GM23248 (cell line): Measurements from ENCODE around the gene PRKCA. TPM values are rescaled to one million over a fixed set of nuclear protein-coding genes. Genes with fewer than 3 reads are reported as not detected.
A peak's percentile ranks its signal among the peaks of the same experiment; 100 is the strongest.

Experiments used
- DNase-seq: peaks from one replicate; pipeline ENCODE4 v3.0.0-alpha.2; 2015
- H2AFZ ChIP-seq: fragments of 200-600 bp; sonication (generic); 2 replicates; pipeline ENCODE4 v1.6.1; 2016; ENCODE audit warnings: antibody characterized with exemption
- H3F3A ChIP-seq: fragments of 200-600 bp; sonication (generic); 2 replicates; pipeline ENCODE4 v1.6.1; 2016; ENCODE audit warnings: mild to moderate bottlenecking, antibody characterized with exemption, mixed run types; ENCODE audit not compliant: insufficient read depth
- H3K27ac ChIP-seq: fragments of 200-600 bp; sonication (generic); 2 replicates; pipeline ENCODE4 v1.5.1; 2016; ENCODE audit warnings: mild to moderate bottlenecking
- H3K27me3 ChIP-seq: fragments of 200-600 bp; sonication (generic); replicated peaks from 2 replicates; pipeline ENCODE4 v1.6.1; 2016; ENCODE audit warnings: mild to moderate bottlenecking; ENCODE audit not compliant: insufficient read depth
- H3K36me3 ChIP-seq: fragments of 200-600 bp; sonication (generic); 2 replicates; pipeline ENCODE4 v1.6.1; 2016; ENCODE audit warnings: low read depth, mild to moderate bottlenecking
- H3K4me1 ChIP-seq: fragments of 200-600 bp; sonication (generic); 2 replicates; pipeline ENCODE4 v1.6.1; 2016; ENCODE audit warnings: mild to moderate bottlenecking; ENCODE audit not compliant: insufficient read depth
- H3K4me2 ChIP-seq: fragments of 200-600 bp; sonication (generic); one replicate; pipeline ENCODE4 v1.6.1; 2016; ENCODE audit warnings: mild to moderate bottlenecking; ENCODE audit not compliant: unreplicated experiment
- H3K4me3 ChIP-seq: fragments of 200-600 bp; sonication (generic); 2 replicates; pipeline ENCODE4 v1.5.1; 2016; ENCODE audit warnings: mild to moderate bottlenecking
- H3K79me2 ChIP-seq: fragments of 200-600 bp; sonication (generic); 2 replicates; pipeline ENCODE4 v1.6.1; 2016; ENCODE audit warnings: mild to moderate bottlenecking; ENCODE audit not compliant: insufficient read depth
- H3K9ac ChIP-seq: fragments of 200-600 bp; sonication (generic); 2 replicates; pipeline ENCODE4 v1.6.1; 2016; ENCODE audit warnings: mild to moderate bottlenecking
- H3K9me2 ChIP-seq: fragments of 200-600 bp; sonication (generic); 2 replicates; pipeline ENCODE4 v1.6.1; 2016; ENCODE audit warnings: mixed run types, mild to moderate bottlenecking, moderate library complexity; ENCODE audit not compliant: insufficient read depth
- H3K9me3 ChIP-seq: fragments of 200-600 bp; sonication (generic); one replicate; pipeline ENCODE4 v1.6.1; 2017; ENCODE audit warnings: low read depth
- H4K20me1 ChIP-seq: fragments of 200-600 bp; sonication (generic); 2 replicates; pipeline ENCODE4 v1.6.0; 2016; ENCODE audit not compliant: insufficient read depth
- EZH2 ChIP-seq: fragments of 200-600 bp; sonication (generic); IDR thresholded peaks from 2 replicates; pipeline ENCODE4 v1.6.1; 2018; ENCODE audit warnings: antibody characterized with exemption, mild to moderate bottlenecking; ENCODE audit not compliant: insufficient read depth, poor library complexity, severe bottlenecking
- EZH2phosphoT487 ChIP-seq: fragments of 200-600 bp; sonication (generic); IDR thresholded peaks from 2 replicates; pipeline ENCODE4 v1.6.1; 2018; ENCODE audit warnings: antibody characterized with exemption, moderate library complexity, mild to moderate bottlenecking, low read depth; ENCODE audit not compliant: insufficient read depth
- WGBS, 2 experiments: methylation state at CpG; one replicate each; pipeline ENCODE4 v1.1.6; 2015 to 2017; ENCODE audit warnings: low lambda C conversion rate in 2 of 2, low coverage in 1 of 2; ENCODE audit errors: missing lambda C conversion rate in 2 of 2; 5-methylcytosine and 5-hydroxymethylcytosine counted together
- in situ Hi-C: fragments of 300-500 bp; cut with MboI; formaldehyde crosslinking; loops from 2 replicates; pipeline ENCODE4 v1.15.0; 2020
- polyA plus RNA-seq: library from polyadenylated mRNA; unstranded; fragments of >200 nt; fragmentation: Nextera tagmentation; extraction: Ambion mirVana; gene quantifications from 2 replicates; pipeline ENCODE4 v1.2.1, GENCODE V29; 2016
- total RNA-seq: library from RNA; depleted of rRNA; stranded (reverse); fragments of >200 nt; shearing (Covaris generic); gene quantifications from 2 replicates; pipeline ENCODE4 v1.2.3, GENCODE V29; 2014

Gene PRKCA
- total and polyA plus RNA-seq, 2 experiments from 2014 or later = 17.3 to 28.5 TPM

DNA sequence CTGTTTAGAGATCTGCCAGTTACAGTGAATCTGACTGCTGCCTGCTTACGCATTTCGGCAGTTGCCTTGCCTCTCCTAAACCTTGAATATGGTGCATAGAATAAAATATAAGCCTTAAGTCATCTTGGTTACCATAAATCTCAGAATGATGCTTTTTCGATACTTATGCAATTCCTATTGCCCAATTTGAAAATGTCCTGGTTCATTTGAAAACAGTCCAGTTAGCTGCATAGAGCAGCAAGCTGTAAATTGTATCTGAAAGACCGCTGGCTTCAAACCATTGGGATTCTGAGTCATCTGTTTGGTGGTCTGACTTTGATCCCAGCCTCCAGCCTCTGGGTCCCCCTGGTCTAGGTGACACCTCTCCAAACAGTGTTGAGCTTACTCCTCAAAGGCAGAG, 2.7 kb upstream of the PRKCA start:
- H3K27ac ChIP-seq = no peak overlapping the region
- 95 to 97% methylated on average over 4 of the region's 4 CpGs for WGBS, 2 experiments
- H3F3A ChIP-seq = peaks cover 7% of the 10 kb centered on the region
- in situ Hi-C loops = no loop called here
- no peak overlapping the region for H3K4me3 ChIP-seq
- no peak overlapping the region for H3K4me2 ChIP-seq
- H3K79me2 ChIP-seq = peaks cover 33% of the 10 kb centered on the region
- no peaks in the 10 kb centered on the region for H3K36me3 ChIP-seq
- TF ChIP-seq EZH2phosphoT487 = no peak
- TF ChIP-seq EZH2 = no peak
- H3K9me2 ChIP-seq = no peaks in the 10 kb centered on the region
- H2AFZ ChIP-seq = no peak overlapping the region
- H3K9me3 ChIP-seq = no peaks in the 10 kb centered on the region
- H3K9ac ChIP-seq = no peak overlapping the region
- no peak for DNase-seq
- H3K27me3 ChIP-seq = no peaks in the 10 kb centered on the region
- no peaks in the 10 kb centered on the region for H4K20me1 ChIP-seq
- H3K4me1 ChIP-seq = peaks cover 16% of the 10 kb centered on the region

DNA sequence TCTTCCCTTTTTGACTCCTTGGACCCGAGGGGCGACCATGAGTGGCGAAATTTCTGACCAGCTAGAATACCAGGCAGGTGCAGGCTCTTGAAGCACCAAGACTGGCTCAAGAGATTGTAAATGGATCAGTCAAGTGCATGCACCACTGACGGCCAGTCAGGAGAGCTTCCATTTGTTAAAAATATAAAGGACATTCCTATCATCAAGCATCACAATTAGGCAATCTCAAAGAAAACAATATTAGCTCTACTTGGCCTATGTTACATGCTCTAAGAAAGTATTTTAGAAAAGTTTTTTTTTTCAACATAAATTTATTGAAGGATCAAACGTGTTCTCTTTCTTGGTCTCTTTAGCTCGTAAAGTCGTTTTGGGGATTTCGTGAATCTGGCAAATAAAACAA, 1.5 kb upstream of the PRKCA start:
- peak overlapping the region; percentile 88; the same call in 1 of the 2 replicates for H3K4me3 ChIP-seq
- H3K79me2 ChIP-seq = peaks cover 46% of the 10 kb centered on the region
- H3K27ac ChIP-seq = no peak overlapping the region
- H3K9me3 ChIP-seq = no peaks in the 10 kb centered on the region
- WGBS, 2 experiments = 72 to 81% methylated on average over 8 of the region's 8 CpGs
- in situ Hi-C loops = no loop called here
- no peaks in the 10 kb centered on the region for H4K20me1 ChIP-seq
- no peaks in the 10 kb centered on the region for H3K9me2 ChIP-seq
- 0 out of 2 replicates have a peak overlapping the region, but pooled peaks have one; percentile 83 for H3K9ac ChIP-seq
- H2AFZ ChIP-seq = no peak overlapping the region
- 0 out of 2 replicates have a peak, but pooled peaks cover 4% of the 10 kb centered on the region for H3K36me3 ChIP-seq
- TF ChIP-seq EZH2phosphoT487 (no peak), EZH2 (no peak)
- peaks cover 29% of the 10 kb centered on the region for H3K4me1 ChIP-seq
- DNase-seq = peak; percentile 20
- H3F3A ChIP-seq = peaks cover 8% of the 10 kb centered on the region
- no peak overlapping the region for H3K4me2 ChIP-seq
- no peaks in the 10 kb centered on the region for H3K27me3 ChIP-seq

DNA sequence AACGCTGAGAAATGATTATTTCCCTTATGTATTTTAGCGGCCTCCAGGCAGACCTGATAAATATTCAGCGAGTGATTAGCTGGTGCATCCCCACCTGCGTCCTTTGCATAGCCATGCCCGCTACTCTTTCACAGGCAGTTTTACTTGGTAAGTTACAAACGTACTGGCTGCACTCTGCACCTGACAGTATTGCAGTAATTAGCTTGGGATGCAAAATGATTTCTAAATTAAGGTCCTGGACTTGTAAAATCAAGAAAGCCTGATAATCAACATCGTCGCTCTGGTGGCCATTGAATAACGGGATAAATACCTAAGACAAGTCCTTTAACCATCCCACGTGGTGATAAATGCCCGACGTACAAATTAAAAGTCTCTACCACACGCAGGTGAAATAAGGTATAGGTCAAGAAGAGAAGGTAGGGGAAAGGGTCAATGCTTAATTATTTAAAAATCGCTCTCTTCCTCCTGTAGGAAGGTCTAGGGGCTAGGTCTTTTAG, 998 bp upstream of the PRKCA start:
- Histone ChIP-seq H3K9me2 (no peaks in the 10 kb centered on the region), H3K79me2 (peaks cover 50% of the 10 kb centered on the region), H4K20me1 (no peaks in the 10 kb centered on the region), H3K9me3 (no peaks in the 10 kb centered on the region), H3F3A (peaks cover 13% of the 10 kb centered on the region), H3K9ac (peak overlapping the region; percentile 83), H3K4me3 (peak overlapping the region; percentile 88), H3K27ac (no peak overlapping the region), H3K4me1 (peaks cover 33% of the 10 kb centered on the region), H3K36me3 (0 out of 2 replicates have a peak, but pooled peaks cover 4% of the 10 kb centered on the region), H2AFZ (peak overlapping the region; percentile 87), H3K27me3 (no peaks in the 10 kb centered on the region), H3K4me2 (peak overlapping the region; percentile 97)
- WGBS, 2 experiments = 41 to 42% methylated on average over 14 of the region's 14 CpGs
- DNase-seq = no peak
- TF ChIP-seq EZH2phosphoT487 (no peak), EZH2 (no peak)
- in situ Hi-C loops = no loop called here

DNA sequence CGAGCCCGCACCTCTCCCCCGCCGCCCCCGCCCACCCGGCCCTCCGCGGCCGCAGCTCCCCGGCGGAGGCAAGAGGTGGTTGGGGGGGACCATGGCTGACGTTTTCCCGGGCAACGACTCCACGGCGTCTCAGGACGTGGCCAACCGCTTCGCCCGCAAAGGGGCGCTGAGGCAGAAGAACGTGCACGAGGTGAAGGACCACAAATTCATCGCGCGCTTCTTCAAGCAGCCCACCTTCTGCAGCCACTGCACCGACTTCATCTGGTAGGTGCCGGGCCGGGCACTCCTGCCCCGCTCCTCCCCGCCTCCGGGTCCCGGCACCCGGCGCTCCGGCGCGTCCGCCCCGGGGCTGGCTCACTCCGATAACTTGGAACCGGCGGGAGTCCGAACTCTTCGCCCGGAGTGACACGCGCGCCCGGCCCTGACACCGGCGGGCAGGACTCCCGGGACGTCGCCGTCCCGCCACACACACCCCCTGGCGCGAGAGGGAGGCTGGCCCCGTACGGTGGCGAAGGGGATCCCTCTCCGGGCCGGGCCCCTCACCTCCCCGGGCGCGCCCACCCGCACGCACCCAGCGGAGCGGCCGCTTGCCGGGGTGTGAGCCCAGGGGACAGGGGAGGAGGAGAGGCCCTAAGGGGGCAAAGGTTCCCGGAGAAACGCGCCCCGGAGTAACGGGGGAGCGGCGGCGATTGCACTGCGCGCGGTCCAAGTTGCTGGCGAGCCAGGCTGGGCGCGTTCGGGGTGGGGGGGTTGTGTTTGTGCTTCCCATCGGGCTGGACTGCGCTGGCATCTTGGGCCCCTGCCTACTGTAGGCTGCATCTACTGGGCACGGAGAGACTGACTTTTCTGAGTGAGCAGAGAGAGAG, 581 bp downstream of the PRKCA start:
- H3K9me2 ChIP-seq = no peaks in the 10 kb centered on the region
- peak overlapping the region; percentile 81 for H3K4me3 ChIP-seq
- peak overlapping the region; percentile 66 for H2AFZ ChIP-seq
- in situ Hi-C loops = no loop called here
- peak overlapping the region; percentile 79 for H3K9ac ChIP-seq
- H3F3A ChIP-seq = peaks cover 27% of the 10 kb centered on the region
- TF ChIP-seq EZH2 (no peak), EZH2phosphoT487 (no peak)
- 0 out of 2 replicates have a peak, but pooled peaks cover 4% of the 10 kb centered on the region for H3K36me3 ChIP-seq
- peak overlapping the region; percentile 89 for H3K4me2 ChIP-seq
- peak overlapping the region; percentile 33 for H3K27ac ChIP-seq
- H3K27me3 ChIP-seq = no peaks in the 10 kb centered on the region
- peaks cover 66% of the 10 kb centered on the region for H3K79me2 ChIP-seq
- 1% methylated on average over 58 of the region's 91 CpGs for WGBS, 2 experiments
- H4K20me1 ChIP-seq = no peaks in the 10 kb centered on the region
- DNase-seq = peak; percentile 74
- H3K9me3 ChIP-seq = no peaks in the 10 kb centered on the region
- H3K4me1 ChIP-seq = peaks cover 40% of the 10 kb centered on the region
